Measurements from ENCODE around the gene ANXA4.

The ANXA4 gene

GRCh38 chr2:69729266-69729665 lies 12.7 kb upstream of the ANXA4 start:
- TF ChIP-seq CTCF (conservative IDR thresholded peaks at IDR 0.05; ENCODE audit: control insufficient read depth, insufficient read depth, low read depth, low read length): no peak
- no peak overlapping the region for H3K4me3 ChIP-seq (ENCODE audit: control insufficient read depth, low read depth, low read length)
- DNase-seq (ENCODE audit: low read depth): no peak

GRCh38 chr2:69729781-69730180 lies 12.2 kb upstream of the ANXA4 start:
- no peak for TF ChIP-seq CTCF (conservative IDR thresholded peaks at IDR 0.05; ENCODE audit: control insufficient read depth, insufficient read depth, low read depth, low read length)
- DNase-seq (ENCODE audit: low read depth): no peak
- no peak overlapping the region for H3K4me3 ChIP-seq (ENCODE audit: control insufficient read depth, low read depth, low read length)

GRCh38 chr2:69731147-69731970 lies 10.6 kb upstream of the ANXA4 start:
- H3K4me3 ChIP-seq (ENCODE audit: control insufficient read depth, low read depth, low read length): no peak overlapping the region
- TF ChIP-seq CTCF (conservative IDR thresholded peaks at IDR 0.05; ENCODE audit: control insufficient read depth, insufficient read depth, low read depth, low read length): no peak
- no peak for DNase-seq (ENCODE audit: low read depth)

GRCh38 chr2:69733342-69734034 lies 8.4 kb upstream of the ANXA4 start:
- H3K4me3 ChIP-seq (ENCODE audit: control insufficient read depth, low read depth, low read length): no peak overlapping the region
- peak; percentile 75 for DNase-seq (ENCODE audit: low read depth)
- TF ChIP-seq CTCF (conservative IDR thresholded peaks at IDR 0.05; ENCODE audit: control insufficient read depth, insufficient read depth, low read depth, low read length): no peak

- no peak for DNase-seq (ENCODE audit: low read depth)
- no peak for TF ChIP-seq CTCF (conservative IDR thresholded peaks at IDR 0.05; ENCODE audit: control insufficient read depth, insufficient read depth, low read depth, low read length)
- H3K4me3 ChIP-seq (ENCODE audit: control insufficient read depth, low read depth, low read length): no peak overlapping the region
These were observed 7.8 kb upstream of the ANXA4 start for GRCh38 chr2:69734035-69734611.

GRCh38 chr2:69734854-69735544 lies 6.9 kb upstream of the ANXA4 start:
- DNase-seq (ENCODE audit: low read depth): no peak
- no peak overlapping the region for H3K4me3 ChIP-seq (ENCODE audit: control insufficient read depth, low read depth, low read length)
- no peak for TF ChIP-seq CTCF (conservative IDR thresholded peaks at IDR 0.05; ENCODE audit: control insufficient read depth, insufficient read depth, low read depth, low read length)

Data from fibroblast of mammary gland (primary cell).